Stomach (tissue), 9 donors: ENCODE data around the gene CNST. TPM values are rescaled to one million over a fixed set of nuclear protein-coding genes. Genes with fewer than 3 reads are reported as not detected.
"Not testable (repeated sequence)": the region's sequence is repeated elsewhere in the genome, so short reads cannot be mapped to it uniquely, and the experiment has no call there.

Experiments
- DNase-seq, 2 donors: peaks; one replicate each; pipeline versions ENCODE4 v3.0.0 to v3.0.0-alpha.2; 2013 to 2019
- H3K27ac ChIP-seq, 5 donors: fragments of 200-600 bp in 4 of 5; sonication (generic) in 4 of 5; one replicate each; pipeline ENCODE4 v1.5.1; 2013 to 2019; ENCODE audit warnings: mild to moderate bottlenecking in 1 of 5, moderate library complexity in 1 of 5
- H3K27me3 ChIP-seq, 3 donors: fragments of 200-600 bp; sonication (generic); one replicate each; pipeline ENCODE4 v1.5.1; 2017 to 2019; ENCODE audit warnings: mixed run types in 1 of 3
- H3K36me3 ChIP-seq, 4 donors: fragments of 200-600 bp; sonication (generic); 1 replicate in 3 of 4; 2 replicates in 1 of 4; pipeline ENCODE4 v1.5.1; 2016 to 2019
- H3K4me1 ChIP-seq, 4 donors: fragments of 200-600 bp; sonication (generic); one replicate each; pipeline ENCODE4 v1.5.1; 2016 to 2019
- H3K4me3 ChIP-seq, 4 donors: fragments of 200-600 bp; sonication (generic) in 3 of 4; one replicate each; pipeline ENCODE4 v1.5.1; 2016 to 2019; ENCODE audit warnings: mild to moderate bottlenecking in 1 of 4
- H3K9me3 ChIP-seq, 4 donors: fragments of 200-600 bp; sonication (generic); one replicate each; pipeline ENCODE4 v1.5.1; 2016 to 2019
- CTCF ChIP-seq, 7 experiments: fragments of 450-650 bp in 4 of 7; fragments of 200-600 bp in 3 of 7; sonication (generic) in 3 of 7; IDR thresholded peaks; one replicate each; pipeline ENCODE4 v1.5.1; 2016 to 2019; ENCODE audit warnings: antibody characterized with exemption in 7 of 7, control low read depth in 2 of 7, mild to moderate bottlenecking in 1 of 7
- EP300 ChIP-seq: sonication (generic); formaldehyde crosslinking; IDR thresholded peaks from one replicate; pipeline ENCODE4 v1.6.1; 2017; ENCODE audit warnings: antibody characterized with exemption
- POLR2A ChIP-seq, 4 donors: fragments of 450-650 bp; IDR thresholded peaks; one replicate each; pipeline ENCODE4 v1.6.1; 2016; ENCODE audit warnings: antibody characterized with exemption in 4 of 4, control low read depth in 2 of 4, mild to moderate bottlenecking in 1 of 4, moderate library complexity in 1 of 4
- POLR2AphosphoS5 ChIP-seq, 3 donors: sonication (generic); formaldehyde crosslinking; IDR thresholded peaks; one replicate each; pipeline ENCODE4 v1.6.1; 2016; ENCODE audit warnings: antibody characterized with exemption in 3 of 3
- WGBS, 5 donors: extraction: QIAGEN DNeasy Blood & Tissue Kit in 3 of 5; methylation state at CpG; one replicate each; pipeline versions ENCODE4 v1.1.5 to v1.1.7; 2013 to 2018; 5-methylcytosine and 5-hydroxymethylcytosine counted together
- intact Hi-C: fragments of 100-400 bp; cut with DNase I; formaldehyde crosslinking; loops from one replicate; pipeline ENCODE4 v1.15.1; 2023; ENCODE audit warnings: low total_unique reads
- polyA plus RNA-seq, 3 donors: library from polyadenylated mRNA; stranded (reverse); fragments of 200-250 nt; gene quantifications; one replicate each; pipeline ENCODE4 v1.2.3, GENCODE V29; 2013
- total RNA-seq, 5 donors: library from RNA; depleted of rRNA; stranded (reverse); fragments of >200 nt; gene quantifications; one replicate each; pipeline versions ENCODE4 v1.1.0 to v1.2.3, GENCODE V29; 2014 to 2016
- donor health status: healthy with polysubstance abuse.
- donor health status: Bipolar disorder and iron deficiency.
- donor health status: healthy.

The CNST gene
- total and polyA plus RNA-seq, 8 donors, result 4.5 to 42.8 (median 16.2) TPM

- TF ChIP-seq POLR2A (IDR thresholded peaks at IDR 0.05), result no peak
- Histone ChIP-seq H3K9me3 (no peaks in the 10 kb centered on the region), H3K36me3 (no peaks in the 10 kb centered on the region), H3K27ac (peak overlapping the region in 4 of 5 donors; percentile 27 to 95 (median 64)), H3K4me3 (no peak overlapping the region), H3K27me3 (no peaks in the 10 kb centered on the region), H3K4me1 (peaks cover 28 to 79% (median 50%) of the 10 kb centered on the region in 4 donors)
- peak in 1 of 2 donors; percentile 62 for DNase-seq
- 33 to 51% (median 40%) methylated on average over 8 of the region's 8 CpGs for WGBS, 5 donors
- intact Hi-C loops, result no loop called here
Measured at GRCh38 chr1:246569248-246570238, 3.3 kb downstream of the CNST start.

GRCh38 chr1:246571309-246571708, 5.1 kb downstream of the CNST start:
- H3K27me3 ChIP-seq, H3K36me3 ChIP-seq, H3K9me3 ChIP-seq, H3K4me3 ChIP-seq, DNase-seq, intact Hi-C loops: not testable (repeated sequence)
- Histone ChIP-seq H3K27ac (peak overlapping the region in 3 of 5 donors; percentile 56 to 71 (median 59)), H3K4me1 (peaks cover 19 to 68% (median 39%) of the 10 kb centered on the region in 4 donors)
- WGBS, 5 donors, result 66 to 87% (median 81%) methylated on average over 4 of the region's 4 CpGs

GRCh38 chr1:246571953-246572352, 5.7 kb downstream of the CNST start:
- Histone ChIP-seq H3K4me3 (no peak overlapping the region), H3K27me3 (no peaks in the 10 kb centered on the region), H3K27ac (peak overlapping the region in 3 of 5 donors; percentile 56 to 71 (median 59)), H3K9me3 (no peaks in the 10 kb centered on the region), H3K36me3 (no peaks in the 10 kb centered on the region), H3K4me1 (peaks cover 19 to 68% (median 40%) of the 10 kb centered on the region in 4 donors)
- intact Hi-C loops, result no loop called here
- TF ChIP-seq CTCF (IDR thresholded peaks at IDR 0.05), result no peak
- no peak for TF ChIP-seq EP300
- no peak for TF ChIP-seq POLR2AphosphoS5 (IDR thresholded peaks at IDR 0.05)
- TF ChIP-seq POLR2A (IDR thresholded peaks at IDR 0.05), result no peak
- WGBS, 5 donors, result 94 to 100% (median 98%) methylated on average over 1 of the region's 1 CpG
- DNase-seq, result no peak

GRCh38 chr1:246572785-246573184, 6.5 kb downstream of the CNST start:
- WGBS, 5 donors, result 59 to 73% (median 69%) methylated on average over 3 of the region's 3 CpGs
- intact Hi-C loops, result no loop called here
- DNase-seq, result no peak

More at GRCh38 chr1:246572785-246573184, 6.5 kb downstream of the CNST start:
- peaks cover 13 to 67% (median 36%) of the 10 kb centered on the region in 4 donors for H3K4me1 ChIP-seq
- H3K36me3 ChIP-seq, result no peaks in the 10 kb centered on the region
- no peak overlapping the region for H3K4me3 ChIP-seq
- no peaks in the 10 kb centered on the region for H3K9me3 ChIP-seq
- H3K27ac ChIP-seq, result peak overlapping the region in 4 of 5 donors; percentile 28 to 56 (median 42)
- TF ChIP-seq EP300, result no peak
- no peak for TF ChIP-seq CTCF (IDR thresholded peaks at IDR 0.05)
- TF ChIP-seq POLR2AphosphoS5 (IDR thresholded peaks at IDR 0.05), result no peak
- no peak for TF ChIP-seq POLR2A (IDR thresholded peaks at IDR 0.05)
- no peaks in the 10 kb centered on the region for H3K27me3 ChIP-seq
